T-cell (primary cell): ENCODE measurements around the gene HOXA10. TPM values are rescaled to one million over a fixed set of nuclear protein-coding genes. Genes with fewer than 3 reads are reported as not detected.

Experiments
- ATAC-seq, 4 experiments: fragments of 200-7000 bp in 3 of 4; fragments of 150-1000 bp in 1 of 4; cut with Tn5 transposase; replicated peaks in 1 of 4; 1 replicate in 3 of 4; 2 replicates in 1 of 4; pipeline ENCODE4 v1.10.0; 2021; ENCODE audit warnings: moderate library complexity in 3 of 4, mild to moderate bottlenecking in 2 of 4, moderate number of reproducible peaks in 1 of 4
- CTCF ChIA-PET, 2 donors: fragments of 300-600 bp; sonication (Branson Sonifier 250); formaldehyde crosslinking; loops; one replicate each; lab custom pipeline; 2022; ENCODE audit warnings: antibody characterized with exemption in 2 of 2; lab: Charles Lee
- POLR2A ChIA-PET, 2 donors: fragments of 300-600 bp; sonication (Branson Sonifier 250); formaldehyde crosslinking; loops; one replicate each; lab custom pipeline; 2022; ENCODE audit warnings: antibody characterized with exemption in 2 of 2; lab: Charles Lee
- DNase-seq, 35 experiments: peaks; one replicate each; pipeline versions ENCODE4 v3.0.0 to v3.0.0-alpha.2; 2013 to 2023
- H3K27ac ChIP-seq: one replicate; pipeline ENCODE4 v1.5.1; 2013; ENCODE audit warnings: low read length
- H3K27me3 ChIP-seq, 2 experiments: replicated peaks in 1 of 2; 1 replicate in 1 of 2; 2 replicates in 1 of 2; pipeline versions ENCODE4 v1.6.1 to v1.7.0; 2013; ENCODE audit warnings: low read length in 1 of 2, mixed read lengths in 1 of 2; ENCODE audit not compliant: control insufficient read depth in 2 of 2, insufficient read depth in 2 of 2; ENCODE audit errors: extremely low read depth in 1 of 2
- H3K36me3 ChIP-seq, 2 donors: 1 replicate in 1 of 2; 2 replicates in 1 of 2; pipeline versions ENCODE4 v1.6.1 to v1.7.0; 2013; ENCODE audit warnings: low read length in 1 of 2; ENCODE audit not compliant: control insufficient read depth in 2 of 2, insufficient read depth in 1 of 2; ENCODE audit errors: extremely low read depth in 1 of 2
- H3K4me1 ChIP-seq, 2 experiments: 1 replicate in 1 of 2; 2 replicates in 1 of 2; pipeline versions ENCODE4 v1.6.1 to v1.7.0; 2013; ENCODE audit warnings: low read length in 2 of 2, mixed read lengths in 1 of 2; ENCODE audit not compliant: insufficient read depth in 2 of 2, control insufficient read depth in 1 of 2; ENCODE audit errors: extremely low read depth in 1 of 2
- H3K4me3 ChIP-seq, 2 donors: 1 replicate in 1 of 2; 2 replicates in 1 of 2; pipeline versions ENCODE4 v1.5.1 to v1.7.0; 2013; ENCODE audit warnings: mild to moderate bottlenecking in 2 of 2, low read length in 1 of 2, moderate library complexity in 1 of 2; ENCODE audit not compliant: control insufficient read depth in 1 of 2; ENCODE audit errors: extremely low read depth in 1 of 2
- H3K9me3 ChIP-seq: 2 replicates; pipeline ENCODE4 v1.7.0; 2013
- H3K27ac Mint-ChIP-seq, 2 donors: one replicate each; pipeline ENCODE4 v1.8.0; 2020 to 2021; ENCODE audit warnings: mild to moderate bottlenecking in 2 of 2, mixed read lengths in 2 of 2
- H3K27me3 Mint-ChIP-seq, 2 donors: one replicate each; pipeline ENCODE4 v1.8.0; 2021 to 2022; ENCODE audit warnings: mixed read lengths in 2 of 2
- H3K36me3 Mint-ChIP-seq: one replicate; pipeline ENCODE4 v1.8.0; 2021; ENCODE audit warnings: mixed read lengths
- H3K4me1 Mint-ChIP-seq, 3 donors: one replicate each; pipeline ENCODE4 v1.8.0; 2020 to 2022; ENCODE audit warnings: mixed read lengths in 3 of 3, mild to moderate bottlenecking in 1 of 3
- H3K4me3 Mint-ChIP-seq, 3 donors: one replicate each; pipeline ENCODE4 v1.8.0; 2020 to 2022; ENCODE audit warnings: mild to moderate bottlenecking in 3 of 3, mixed read lengths in 3 of 3, moderate library complexity in 3 of 3
- H3K9me3 Mint-ChIP-seq, 3 donors: one replicate each; pipeline ENCODE4 v1.8.0; 2020 to 2022; ENCODE audit warnings: mixed read lengths in 3 of 3
- WGBS: methylation state at CpG from one replicate; pipeline ENCODE4 v1.1.5; 2013; ENCODE audit warnings: missing lambda C conversion rate; ENCODE audit not compliant: insufficient coverage; 5-methylcytosine and 5-hydroxymethylcytosine counted together
- total RNA-seq, 35 experiments: library from RNA in 6 of 35; stranded (reverse) in 6 of 35; fragments of 120-200 nt in 1 of 35; gene quantifications; one replicate each; pipeline versions ENCODE4 v1.2.1 to v1.2.4 and lab custom pipeline; 2013 to 2026

HOXA10 gene
- total RNA-seq, 5 donors from 2014 or later (not counting 1 experiment from before 2014, with no cell fraction given), result 0.36 to 0.75 (median 0.51) TPM; not detected in 2

GRCh38 chr7:27126596-27127327 is 47.4 kb downstream of the HOXA10 start:
- H3K9me3 ChIP-seq, result no peaks in the 10 kb centered on the region
- peaks cover 2 to 4% of the 10 kb centered on the region in 2 experiments for H3K4me1 ChIP-seq
- ATAC-seq, result no peak
- peaks cover 0 to 32% of the 10 kb centered on the region in 2 experiments for H3K27me3 ChIP-seq
- Mint-ChIP-seq H3K4me3 (no peak overlapping the region), H3K4me1 (peaks cover 0 to 1% (median 0%) of the 10 kb centered on the region in 3 donors), H3K9me3 (no peaks in the 10 kb centered on the region), H3K27me3 (peaks cover 4 to 48% of the 10 kb centered on the region in 2 donors), H3K27ac (no peak overlapping the region), H3K36me3 (no peaks in the 10 kb centered on the region)
- H3K4me3 ChIP-seq, result no peak overlapping the region
- ChIA-PET POLR2A (interaction anchor here in 1 of 2 donors (0.6 kb wide), 1 partner anchor 350 kb away, joined by 4 read pairs; no protein-coding TSS in a partner anchor), CTCF (no interaction called here)
- no peak overlapping the region for H3K27ac ChIP-seq
- WGBS, result no CpG with 5 or more reads among the region's 3 CpGs
- H3K36me3 ChIP-seq, result no peaks in the 10 kb centered on the region
- no peak for DNase-seq

GRCh38 chr7:27125986-27126394 is 48.1 kb downstream of the HOXA10 start:
- no peak for DNase-seq
- ChIA-PET POLR2A (no interaction called here), CTCF (no interaction called here)
- H3K4me1 ChIP-seq, result peaks cover 0 to under 1% of the 10 kb centered on the region in 2 experiments
- ATAC-seq, result no peak
- Mint-ChIP-seq H3K4me1 (peaks cover 0 to 1% (median 0%) of the 10 kb centered on the region in 3 donors), H3K9me3 (no peaks in the 10 kb centered on the region), H3K4me3 (no peak overlapping the region), H3K27ac (no peak overlapping the region), H3K36me3 (no peaks in the 10 kb centered on the region), H3K27me3 (peaks cover 4 to 45% of the 10 kb centered on the region in 2 donors)
- no peak overlapping the region for H3K27ac ChIP-seq
- H3K9me3 ChIP-seq, result no peaks in the 10 kb centered on the region
- H3K4me3 ChIP-seq, result no peak overlapping the region
- H3K27me3 ChIP-seq, result peaks cover 0 to 28% of the 10 kb centered on the region in 2 experiments
- 58% methylated on average over 2 of the region's 5 CpGs for WGBS
- H3K36me3 ChIP-seq, result no peaks in the 10 kb centered on the region

GRCh38 chr7:27124902-27125689 is 49.0 kb downstream of the HOXA10 start:
- Histone ChIP-seq H3K27ac (no peak overlapping the region), H3K9me3 (no peaks in the 10 kb centered on the region), H3K36me3 (no peaks in the 10 kb centered on the region), H3K4me1 (no peaks in the 10 kb centered on the region), H3K4me3 (no peak overlapping the region), H3K27me3 (peaks cover 0 to 30% of the 10 kb centered on the region in 2 experiments)
- H3K4me3 Mint-ChIP-seq, result no peak overlapping the region
- ChIA-PET POLR2A (no interaction called here), CTCF (no interaction called here)
- ATAC-seq (no peak), DNase-seq (no peak)
- WGBS, result 100% methylated on average over 3 of the region's 8 CpGs
- H3K27ac Mint-ChIP-seq, result no peak overlapping the region
- H3K9me3 Mint-ChIP-seq, result no peaks in the 10 kb centered on the region
- no peaks in the 10 kb centered on the region for H3K36me3 Mint-ChIP-seq
- H3K4me1 Mint-ChIP-seq, result peaks cover 0 to 1% (median 0%) of the 10 kb centered on the region in 3 donors
- peaks cover 4 to 45% of the 10 kb centered on the region in 2 donors for H3K27me3 Mint-ChIP-seq

GRCh38 chr7:27124096-27124901 is 49.8 kb downstream of the HOXA10 start:
- H3K27me3 Mint-ChIP-seq, result peaks cover 4 to 43% of the 10 kb centered on the region in 2 donors
- H3K27ac ChIP-seq, result no peak overlapping the region
- CTCF ChIA-PET, result no interaction called here
- H3K9me3 Mint-ChIP-seq, result no peaks in the 10 kb centered on the region
- H3K36me3 ChIP-seq, result no peaks in the 10 kb centered on the region
- no peak overlapping the region for H3K4me3 Mint-ChIP-seq
- ATAC-seq, result no peak
- no peak for DNase-seq
- H3K36me3 Mint-ChIP-seq, result no peaks in the 10 kb centered on the region
- H3K4me1 Mint-ChIP-seq, result peaks cover 0 to 1% (median 0%) of the 10 kb centered on the region in 3 donors
- POLR2A ChIA-PET, result no interaction called here
- H3K27ac Mint-ChIP-seq, result no peak overlapping the region
- H3K9me3 ChIP-seq, result no peaks in the 10 kb centered on the region
- 97% methylated on average over 29 of the region's 43 CpGs for WGBS
- no peak overlapping the region for H3K4me3 ChIP-seq
- no peaks in the 10 kb centered on the region for H3K4me1 ChIP-seq
- H3K27me3 ChIP-seq, result peaks cover 0 to 28% of the 10 kb centered on the region in 2 experiments

GRCh38 chr7:27123477-27124053 is 50.6 kb downstream of the HOXA10 start:
- Mint-ChIP-seq H3K27ac (no peak overlapping the region), H3K27me3 (peaks cover 4 to 37% of the 10 kb centered on the region in 2 donors), H3K36me3 (no peaks in the 10 kb centered on the region), H3K9me3 (no peaks in the 10 kb centered on the region), H3K4me3 (no peak overlapping the region), H3K4me1 (no peaks in the 10 kb centered on the region)
- no peak overlapping the region for H3K27ac ChIP-seq
- no peak for ATAC-seq
- H3K4me1 ChIP-seq, result no peaks in the 10 kb centered on the region
- H3K36me3 ChIP-seq, result no peaks in the 10 kb centered on the region
- no peak overlapping the region for H3K4me3 ChIP-seq
- ChIA-PET CTCF (no interaction called here), POLR2A (no interaction called here)
- H3K27me3 ChIP-seq, result peaks cover 0 to 25% of the 10 kb centered on the region in 2 experiments
- 98% methylated on average over 9 of the region's 26 CpGs for WGBS
- DNase-seq, result no peak
- H3K9me3 ChIP-seq, result no peaks in the 10 kb centered on the region
